Measurements from ENCODE around the gene PPP1R26. TPM values are rescaled to one million over a fixed set of nuclear protein-coding genes. Genes with fewer than 3 reads are reported as not detected.

The PPP1R26 gene
- polyA plus RNA-seq, 2 of the 4 experiments (the other 2 are of a cell fraction), result 8.5 to 12.7 TPM

DNA sequence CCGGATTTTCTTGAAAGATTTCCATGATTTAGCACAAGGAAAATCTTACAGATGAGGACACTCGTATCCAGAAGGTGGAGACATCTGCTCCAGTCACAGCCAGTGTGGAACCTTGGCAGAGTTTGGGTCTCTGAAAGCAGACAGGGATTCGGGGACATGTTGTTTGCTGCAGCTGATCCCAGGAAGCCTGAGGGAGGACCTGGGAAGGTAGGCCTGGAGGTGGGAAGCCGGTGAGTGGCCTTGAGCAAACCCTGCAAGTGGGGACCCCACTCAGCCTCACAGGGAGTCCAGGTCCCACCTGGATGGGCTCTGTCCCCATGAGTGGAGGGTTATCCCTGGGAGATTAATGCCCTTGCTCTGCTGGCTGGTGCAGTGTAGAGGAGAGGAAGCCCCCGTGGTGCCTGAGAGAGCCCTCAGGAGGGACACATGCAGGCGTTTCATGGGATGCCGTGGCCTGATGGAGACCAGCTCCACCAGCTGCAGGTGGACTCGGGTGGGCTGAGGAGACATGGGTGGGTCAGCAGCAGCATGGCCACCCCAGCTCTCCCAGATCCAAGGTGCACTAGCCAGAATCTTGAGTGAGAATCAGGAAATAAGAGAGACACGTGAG lies 28.7 kb downstream of the PPP1R26 start (continued):
- TF ChIP-seq, protein P1, sequence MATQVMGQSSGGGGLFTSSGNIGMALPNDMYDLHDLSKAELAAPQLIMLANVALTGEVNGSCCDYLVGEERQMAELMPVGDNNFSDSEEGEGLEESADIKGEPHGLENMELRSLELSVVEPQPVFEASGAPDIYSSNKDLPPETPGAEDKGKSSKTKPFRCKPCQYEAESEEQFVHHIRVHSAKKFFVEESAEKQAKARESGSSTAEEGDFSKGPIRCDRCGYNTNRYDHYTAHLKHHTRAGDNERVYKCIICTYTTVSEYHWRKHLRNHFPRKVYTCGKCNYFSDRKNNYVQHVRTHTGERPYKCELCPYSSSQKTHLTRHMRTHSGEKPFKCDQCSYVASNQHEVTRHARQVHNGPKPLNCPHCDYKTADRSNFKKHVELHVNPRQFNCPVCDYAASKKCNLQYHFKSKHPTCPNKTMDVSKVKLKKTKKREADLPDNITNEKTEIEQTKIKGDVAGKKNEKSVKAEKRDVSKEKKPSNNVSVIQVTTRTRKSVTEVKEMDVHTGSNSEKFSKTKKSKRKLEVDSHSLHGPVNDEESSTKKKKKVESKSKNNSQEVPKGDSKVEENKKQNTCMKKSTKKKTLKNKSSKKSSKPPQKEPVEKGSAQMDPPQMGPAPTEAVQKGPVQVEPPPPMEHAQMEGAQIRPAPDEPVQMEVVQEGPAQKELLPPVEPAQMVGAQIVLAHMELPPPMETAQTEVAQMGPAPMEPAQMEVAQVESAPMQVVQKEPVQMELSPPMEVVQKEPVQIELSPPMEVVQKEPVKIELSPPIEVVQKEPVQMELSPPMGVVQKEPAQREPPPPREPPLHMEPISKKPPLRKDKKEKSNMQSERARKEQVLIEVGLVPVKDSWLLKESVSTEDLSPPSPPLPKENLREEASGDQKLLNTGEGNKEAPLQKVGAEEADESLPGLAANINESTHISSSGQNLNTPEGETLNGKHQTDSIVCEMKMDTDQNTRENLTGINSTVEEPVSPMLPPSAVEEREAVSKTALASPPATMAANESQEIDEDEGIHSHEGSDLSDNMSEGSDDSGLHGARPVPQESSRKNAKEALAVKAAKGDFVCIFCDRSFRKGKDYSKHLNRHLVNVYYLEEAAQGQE (IDR thresholded peaks at IDR 0.05), result no peak
- no peak for TF ChIP-seq CBX8 (IDR thresholded peaks at IDR 0.05)

DNA sequence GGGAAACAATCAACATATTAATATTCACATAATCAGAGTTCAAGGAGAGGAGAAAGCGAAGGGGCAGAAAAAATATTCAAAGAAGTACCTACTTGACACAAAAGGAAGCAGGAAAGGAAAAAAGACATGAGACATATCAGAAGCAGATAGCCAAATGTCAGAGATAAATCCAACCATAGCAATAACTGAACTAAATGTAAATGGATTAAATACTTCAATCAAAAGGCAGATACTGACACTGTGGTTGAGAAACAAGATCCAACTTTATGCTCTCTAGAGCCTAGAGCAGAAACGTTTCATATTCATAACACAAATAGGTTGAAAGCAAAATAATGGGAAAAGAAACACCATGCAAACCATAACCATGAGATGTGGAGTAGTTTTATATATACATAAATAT lies 29.9 kb downstream of the PPP1R26 start:
- TF ChIP-seq ZNF302 (CRISPR knock-in tag; IDR thresholded peaks at IDR 0.05) (no peak), MYC (IDR thresholded peaks at IDR 0.05; ENCODE audit: borderline replicate concordance, low read length) (no peak), RCOR1 (IDR thresholded peaks at IDR 0.05; ENCODE audit: low read depth, low read length) (no peak), JUNB (IDR thresholded peaks at IDR 0.05) (no peak), RARB (CRISPR knock-in tag; IDR thresholded peaks at IDR 0.05) (no peak), MAFK (IDR thresholded peaks at IDR 0.05; ENCODE audit: partially characterized antibody) (no peak), KDM5A (IDR thresholded peaks at IDR 0.05) (no peak), KDM1A (IDR thresholded peaks at IDR 0.05; ENCODE audit: low read depth) (no peak), CBX8 (IDR thresholded peaks at IDR 0.05) (no peak), CBX2 (IDR thresholded peaks at IDR 0.05; ENCODE audit: borderline replicate concordance, low read depth) (no peak), HDAC2 (IDR thresholded peaks at IDR 0.05) (no peak), HOXB5 (CRISPR knock-in tag; IDR thresholded peaks at IDR 0.05) (no peak), TP53 (CRISPR knock-in tag; IDR thresholded peaks at IDR 0.05) (no peak), RAD21 (conservative IDR thresholded peaks at IDR 0.05 in 1 of 2, IDR thresholded peaks at IDR 0.05 in 1 of 2) (no peak)
- TF ChIP-seq, protein P2, sequence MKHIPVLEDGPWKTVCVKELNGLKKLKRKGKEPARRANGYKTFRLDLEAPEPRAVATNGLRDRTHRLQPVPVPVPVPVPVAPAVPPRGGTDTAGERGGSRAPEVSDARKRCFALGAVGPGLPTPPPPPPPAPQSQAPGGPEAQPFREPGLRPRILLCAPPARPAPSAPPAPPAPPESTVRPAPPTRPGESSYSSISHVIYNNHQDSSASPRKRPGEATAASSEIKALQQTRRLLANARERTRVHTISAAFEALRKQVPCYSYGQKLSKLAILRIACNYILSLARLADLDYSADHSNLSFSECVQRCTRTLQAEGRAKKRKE (CRISPR knock-in tag; IDR thresholded peaks at IDR 0.05; ENCODE audit: low read depth), result no peak
- TF ChIP-seq, protein P3, sequence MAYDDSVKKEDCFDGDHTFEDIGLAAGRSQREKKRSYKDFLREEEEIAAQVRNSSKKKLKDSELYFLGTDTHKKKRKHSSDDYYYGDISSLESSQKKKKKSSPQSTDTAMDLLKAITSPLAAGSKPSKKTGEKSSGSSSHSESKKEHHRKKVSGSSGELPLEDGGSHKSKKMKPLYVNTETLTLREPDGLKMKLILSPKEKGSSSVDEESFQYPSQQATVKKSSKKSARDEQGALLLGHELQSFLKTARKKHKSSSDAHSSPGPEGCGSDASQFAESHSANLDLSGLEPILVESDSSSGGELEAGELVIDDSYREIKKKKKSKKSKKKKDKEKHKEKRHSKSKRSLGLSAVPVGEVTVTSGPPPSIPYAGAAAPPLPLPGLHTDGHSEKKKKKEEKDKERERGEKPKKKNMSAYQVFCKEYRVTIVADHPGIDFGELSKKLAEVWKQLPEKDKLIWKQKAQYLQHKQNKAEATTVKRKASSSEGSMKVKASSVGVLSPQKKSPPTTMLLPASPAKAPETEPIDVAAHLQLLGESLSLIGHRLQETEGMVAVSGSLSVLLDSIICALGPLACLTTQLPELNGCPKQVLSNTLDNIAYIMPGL (CRISPR knock-in tag; IDR thresholded peaks at IDR 0.05; ENCODE audit: borderline replicate concordance), result no peak
- TF ChIP-seq, protein P4, sequence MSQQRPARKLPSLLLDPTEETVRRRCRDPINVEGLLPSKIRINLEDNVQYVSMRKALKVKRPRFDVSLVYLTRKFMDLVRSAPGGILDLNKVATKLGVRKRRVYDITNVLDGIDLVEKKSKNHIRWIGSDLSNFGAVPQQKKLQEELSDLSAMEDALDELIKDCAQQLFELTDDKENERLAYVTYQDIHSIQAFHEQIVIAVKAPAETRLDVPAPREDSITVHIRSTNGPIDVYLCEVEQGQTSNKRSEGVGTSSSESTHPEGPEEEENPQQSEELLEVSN (IDR thresholded peaks at IDR 0.05; ENCODE audit: borderline replicate concordance, low read depth), result no peak
- TF ChIP-seq, protein P5, sequence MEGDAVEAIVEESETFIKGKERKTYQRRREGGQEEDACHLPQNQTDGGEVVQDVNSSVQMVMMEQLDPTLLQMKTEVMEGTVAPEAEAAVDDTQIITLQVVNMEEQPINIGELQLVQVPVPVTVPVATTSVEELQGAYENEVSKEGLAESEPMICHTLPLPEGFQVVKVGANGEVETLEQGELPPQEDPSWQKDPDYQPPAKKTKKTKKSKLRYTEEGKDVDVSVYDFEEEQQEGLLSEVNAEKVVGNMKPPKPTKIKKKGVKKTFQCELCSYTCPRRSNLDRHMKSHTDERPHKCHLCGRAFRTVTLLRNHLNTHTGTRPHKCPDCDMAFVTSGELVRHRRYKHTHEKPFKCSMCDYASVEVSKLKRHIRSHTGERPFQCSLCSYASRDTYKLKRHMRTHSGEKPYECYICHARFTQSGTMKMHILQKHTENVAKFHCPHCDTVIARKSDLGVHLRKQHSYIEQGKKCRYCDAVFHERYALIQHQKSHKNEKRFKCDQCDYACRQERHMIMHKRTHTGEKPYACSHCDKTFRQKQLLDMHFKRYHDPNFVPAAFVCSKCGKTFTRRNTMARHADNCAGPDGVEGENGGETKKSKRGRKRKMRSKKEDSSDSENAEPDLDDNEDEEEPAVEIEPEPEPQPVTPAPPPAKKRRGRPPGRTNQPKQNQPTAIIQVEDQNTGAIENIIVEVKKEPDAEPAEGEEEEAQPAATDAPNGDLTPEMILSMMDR (IDR thresholded peaks at IDR 0.05), result no peak
- 66% methylated on average over 2 of the region's 2 CpGs for WGBS (ENCODE audit: missing lambda C conversion rate)
- no peak for ATAC-seq
- FAIRE-seq, result no peak
- H3K4me2 ChIP-seq, result no peak overlapping the region
- ChIA-PET CTCF (interaction anchor here (1.1 kb wide), 1 partner anchor 9 kb away, joined by 4 read pairs; no protein-coding TSS in a partner anchor), POLR2A (no interaction called here)
- no peaks in the 10 kb centered on the region for H3K9me3 ChIP-seq
- H3K4me3 ChIP-seq, result no peak overlapping the region
- H3K27ac ChIP-seq, result no peak overlapping the region
- DNase-seq (ENCODE audit: low read depth in 1 of 2, low spot score in 1 of 2), result no peak
- no peaks in the 10 kb centered on the region for H3K4me1 ChIP-seq

Measured in A549 (cell line).